ENCODE measurements around the gene RAPGEF3.

The RAPGEF3 gene

DNA sequence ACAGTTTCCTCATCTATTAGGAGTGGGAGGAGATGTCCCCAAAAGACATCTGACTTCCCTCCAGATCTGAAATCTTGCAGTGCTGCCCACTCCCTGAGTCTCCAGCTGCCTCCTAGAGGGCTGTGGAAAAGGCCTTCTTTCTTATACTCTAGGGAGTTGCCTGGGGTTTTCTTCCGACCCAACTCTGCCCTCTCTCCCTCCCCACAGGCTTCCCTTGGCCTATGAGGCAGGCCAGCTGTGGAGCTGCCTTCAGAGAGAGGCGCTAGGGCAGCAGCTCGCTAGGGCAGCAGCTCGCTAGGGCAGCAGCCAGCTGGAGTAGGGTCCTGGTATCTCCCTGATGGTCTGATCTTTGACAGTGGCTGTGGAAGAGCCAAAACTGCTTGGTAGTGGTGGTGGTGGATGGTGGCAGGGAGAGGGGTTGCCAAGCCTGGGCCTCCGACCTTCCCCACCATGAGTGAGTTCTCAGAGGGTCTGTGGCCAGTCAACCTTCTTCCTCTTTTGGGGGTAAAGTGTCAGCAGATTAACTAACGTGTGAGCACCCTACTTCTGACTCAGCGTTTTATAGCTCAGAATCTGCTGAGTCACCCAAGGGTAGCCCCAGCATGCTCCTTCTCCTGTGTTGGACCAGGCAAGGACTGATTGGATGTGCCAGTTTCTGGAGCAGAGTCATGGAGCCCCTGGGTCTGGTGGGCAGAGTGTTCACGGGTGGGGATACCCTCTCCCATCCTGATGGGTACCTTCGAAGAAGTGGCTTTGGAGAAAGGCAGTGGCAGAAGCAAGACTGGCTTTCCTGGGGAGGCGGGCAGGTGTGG lies 16.6 kb upstream of the RAPGEF3 start:
- DNase-seq (ENCODE audit: low read depth) = no peak

DNA sequence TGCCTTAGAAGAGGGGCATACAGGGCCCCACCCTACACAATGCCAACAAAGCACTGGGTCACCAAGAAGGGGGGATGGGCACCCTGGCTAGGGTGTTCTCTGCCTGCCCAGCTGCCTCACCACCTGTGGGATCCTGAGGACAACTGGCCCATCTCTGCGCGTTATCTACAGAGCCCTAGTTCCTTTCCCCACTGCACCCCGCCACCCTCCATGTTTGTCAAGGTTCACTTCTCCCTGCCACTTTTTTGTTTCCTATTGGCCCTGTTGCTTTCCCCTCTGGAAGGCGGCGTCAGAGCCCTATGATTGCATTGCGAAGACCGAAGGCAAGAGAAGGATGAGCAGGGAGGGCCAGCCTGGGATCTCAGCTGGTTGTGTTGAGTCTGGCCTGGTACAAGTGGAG lies 16.0 kb upstream of the RAPGEF3 start:
- no peak for DNase-seq (ENCODE audit: low read depth)

DNA sequence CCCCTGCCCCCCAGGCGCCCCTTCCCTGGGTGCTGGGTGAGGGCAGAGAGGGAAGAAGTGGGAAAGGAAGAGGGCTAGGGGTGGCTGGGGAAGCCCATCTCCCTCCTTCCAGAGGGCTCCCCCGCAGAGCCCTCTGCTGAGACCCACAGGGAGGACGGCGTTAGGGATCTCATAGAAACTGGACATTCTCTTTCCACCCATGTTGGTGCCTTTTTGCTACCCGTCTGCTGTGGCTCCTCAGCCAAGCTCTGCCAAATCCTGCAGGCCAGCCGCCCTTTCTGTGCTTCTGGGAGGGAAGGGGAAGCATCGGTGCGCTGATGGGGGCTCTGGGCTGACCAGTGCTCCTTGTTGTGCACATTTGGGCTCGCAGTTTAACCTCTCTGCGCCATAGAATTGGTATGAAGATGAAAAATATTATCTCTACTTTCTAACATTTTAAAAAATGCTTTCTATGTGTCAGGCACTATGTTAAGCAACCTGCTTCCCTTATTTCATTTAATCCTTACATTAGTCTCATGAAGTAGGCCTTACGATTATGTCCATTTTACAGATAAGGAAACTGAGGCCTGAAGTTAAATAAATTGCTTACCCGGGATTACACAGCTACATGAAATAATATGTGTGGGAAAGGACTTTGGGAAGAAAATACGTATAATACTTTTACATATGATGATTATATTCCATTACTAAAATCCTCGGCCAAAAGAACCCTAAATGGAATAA lies 15.3 kb upstream of the RAPGEF3 start:
- no peak for DNase-seq (ENCODE audit: low read depth)

DNA sequence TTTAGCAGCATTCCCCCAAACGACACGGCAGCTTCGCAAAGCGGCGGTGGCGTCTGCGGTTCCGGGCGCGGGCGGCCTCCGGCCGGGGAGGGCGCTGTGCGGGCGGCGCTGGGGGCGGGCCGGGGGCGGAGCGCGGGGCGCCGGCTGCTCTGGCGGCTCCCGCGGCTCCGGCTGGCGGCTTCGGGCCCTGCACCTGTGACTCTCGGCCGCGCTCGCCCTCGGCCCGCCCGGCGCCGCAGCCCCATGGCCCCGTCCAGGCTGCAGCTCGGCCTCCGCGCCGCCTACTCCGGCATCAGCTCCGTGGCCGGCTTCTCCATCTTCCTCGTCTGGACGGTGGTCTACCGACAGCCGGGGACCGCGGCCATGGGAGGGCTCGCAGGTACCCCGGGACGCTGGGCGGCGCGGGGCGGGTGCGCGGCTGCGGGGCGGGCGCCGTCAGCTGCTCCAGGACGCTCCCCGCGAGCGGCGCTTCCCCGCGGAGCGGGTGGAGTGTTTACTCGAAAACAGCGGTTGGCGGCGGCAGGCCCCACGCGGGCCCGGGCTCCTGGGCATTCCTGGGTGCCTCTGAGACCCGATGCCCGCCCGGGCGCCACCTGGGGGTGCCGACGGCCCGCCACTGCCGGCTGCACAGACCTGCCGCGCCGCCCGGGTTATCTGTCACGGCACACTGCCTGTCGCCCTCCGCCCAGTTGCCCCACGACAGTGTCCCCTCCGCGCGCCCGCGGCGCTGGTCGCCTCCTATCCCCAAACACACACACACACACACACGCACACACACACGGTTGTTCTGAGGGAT lies 14.6 kb upstream of the RAPGEF3 start, which contains the start of gene SLC48A1:
Gene SLC48A1 (plus strand): TSS at position 177 of the 796 bp plus-strand sequence. CDS start 67 bp downstream, at position 244.
- DNase-seq (ENCODE audit: low read depth) = peak; percentile 62

DNA sequence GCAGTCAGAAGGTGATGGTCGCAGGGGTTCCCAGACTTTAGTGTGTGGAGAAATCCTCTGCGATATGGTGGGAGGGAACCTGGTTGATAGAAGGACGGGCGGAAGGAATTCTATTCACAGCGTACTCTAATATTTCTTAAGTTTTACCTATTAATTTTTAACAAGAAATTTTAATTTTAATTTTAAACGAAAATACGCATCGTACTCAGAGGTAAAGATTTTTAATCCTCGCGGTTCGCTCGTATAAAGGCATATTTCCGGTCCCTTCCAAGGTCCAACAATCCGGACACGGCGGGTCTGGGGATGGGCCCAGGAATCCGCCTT lies 14.0 kb upstream of the RAPGEF3 start:
- DNase-seq (ENCODE audit: low read depth) = no peak

DNA sequence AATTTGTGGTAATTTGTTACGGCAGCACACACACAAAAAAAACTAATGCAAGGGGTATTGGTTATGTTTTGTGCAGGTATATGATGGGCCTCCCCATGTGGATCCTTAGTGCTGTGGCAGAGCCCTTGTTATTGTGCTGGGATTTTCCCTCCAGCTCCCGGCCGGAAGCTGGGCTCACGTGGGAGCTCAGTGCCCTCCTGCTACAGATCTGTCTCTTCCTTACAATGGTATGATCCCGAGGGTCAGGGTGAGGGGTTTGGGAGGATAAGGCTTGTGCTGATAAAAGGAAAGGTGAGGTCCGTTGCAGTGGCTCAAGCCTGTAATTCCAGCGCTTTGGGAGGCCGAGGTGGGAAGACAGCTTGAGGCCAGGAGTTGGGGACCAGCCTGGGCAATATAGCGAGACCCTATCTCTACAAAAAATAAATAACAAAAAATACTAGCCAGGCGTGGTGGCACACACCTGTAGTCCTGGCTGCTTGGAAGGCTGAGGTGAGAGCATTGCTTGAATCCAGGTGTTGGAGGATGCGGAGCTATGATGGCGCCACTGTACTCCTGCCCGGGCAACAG lies 13.5 kb upstream of the RAPGEF3 start:
- DNase-seq (ENCODE audit: low read depth) = no peak

DNA sequence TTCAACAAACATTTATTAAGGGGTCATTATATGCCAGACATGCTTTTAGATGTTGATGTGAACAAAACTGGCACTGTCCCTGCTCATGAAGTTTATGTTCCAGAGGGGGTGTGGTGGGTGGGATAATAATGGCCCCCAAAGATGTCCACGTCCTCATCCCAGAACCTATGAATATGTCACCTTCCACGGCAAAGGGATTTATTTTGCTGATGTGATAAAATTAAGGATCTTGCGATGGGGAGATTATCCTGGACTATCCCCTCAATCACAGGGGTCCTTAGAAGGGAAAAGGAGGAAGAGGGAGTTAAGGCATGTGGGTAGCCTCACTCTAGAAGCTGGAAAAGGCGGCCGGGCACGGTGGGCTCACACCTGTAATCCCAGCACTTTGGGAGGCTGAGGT lies 12.6 kb upstream of the RAPGEF3 start:
- DNase-seq (ENCODE audit: low read depth) = no peak

DNA sequence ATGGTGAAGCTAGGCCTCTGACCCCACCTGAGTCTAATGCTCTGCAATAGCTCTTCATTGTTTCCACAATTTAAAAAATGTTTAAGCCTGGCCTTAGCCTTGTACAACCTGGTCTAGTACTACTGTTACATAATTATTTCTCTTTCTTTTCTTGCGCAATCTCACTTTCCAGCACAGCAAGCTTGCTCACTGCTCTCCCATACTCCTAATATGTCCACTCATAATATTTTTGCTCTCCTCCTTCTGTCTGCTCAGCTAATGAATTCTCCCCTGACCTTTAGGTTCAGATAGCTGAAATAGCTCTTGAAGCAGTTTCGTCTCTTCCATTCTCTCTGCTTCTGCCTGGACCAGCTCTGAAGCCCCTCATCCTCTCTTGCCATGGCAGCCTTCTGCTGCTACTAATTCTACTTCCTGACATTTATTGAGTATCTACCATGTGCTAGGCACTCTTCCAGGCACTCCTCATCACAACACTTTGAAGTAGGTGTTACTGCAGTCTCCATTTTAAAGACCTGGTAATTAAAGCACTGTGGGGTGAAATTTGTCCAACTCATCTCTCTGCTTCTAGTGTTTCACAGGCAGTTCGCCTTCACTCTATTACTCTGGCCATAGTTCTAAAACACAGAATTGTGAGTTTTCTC lies 11.5 kb upstream of the RAPGEF3 start:
- no peak for DNase-seq (ENCODE audit: low read depth)

DNA sequence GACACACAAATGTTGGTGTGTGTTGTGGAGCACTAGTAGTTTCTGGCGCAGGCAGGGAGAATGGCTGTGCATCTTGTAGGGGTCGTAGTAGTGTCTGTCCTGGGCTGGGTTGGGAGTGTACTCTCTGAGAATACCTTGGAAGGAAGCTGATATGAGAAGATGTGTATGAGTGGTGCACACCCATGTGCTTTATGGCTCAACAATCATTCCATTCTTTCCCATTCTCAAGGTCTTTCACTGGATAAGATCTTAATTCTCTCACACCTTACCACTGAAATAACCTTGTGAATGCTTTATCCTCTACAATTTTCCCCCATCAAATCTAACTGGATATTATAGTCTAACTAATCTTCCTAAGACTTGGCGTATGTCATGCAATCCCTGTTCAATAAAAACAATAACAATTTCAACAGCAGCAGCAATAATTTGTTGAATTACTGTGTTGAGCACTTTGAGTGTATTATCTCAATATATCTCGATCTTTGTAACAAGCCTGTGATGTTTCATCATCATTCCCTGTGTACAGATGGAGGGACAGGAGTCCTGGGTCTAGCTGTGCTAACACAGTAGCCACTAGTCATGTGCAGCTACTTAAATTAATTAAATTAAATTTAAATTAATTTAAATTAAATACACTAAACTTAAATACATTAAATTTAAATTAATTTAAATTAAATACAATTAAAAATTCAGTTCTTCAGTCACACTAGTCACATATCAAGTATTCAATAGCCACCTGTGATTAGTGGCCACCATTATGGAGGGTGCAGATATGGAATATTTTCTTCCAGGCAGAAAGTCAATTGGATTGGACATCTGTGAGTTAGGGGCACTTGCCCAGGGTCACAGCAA lies 10.8 kb upstream of the RAPGEF3 start:
- DNase-seq (ENCODE audit: low read depth) = no peak

DNA sequence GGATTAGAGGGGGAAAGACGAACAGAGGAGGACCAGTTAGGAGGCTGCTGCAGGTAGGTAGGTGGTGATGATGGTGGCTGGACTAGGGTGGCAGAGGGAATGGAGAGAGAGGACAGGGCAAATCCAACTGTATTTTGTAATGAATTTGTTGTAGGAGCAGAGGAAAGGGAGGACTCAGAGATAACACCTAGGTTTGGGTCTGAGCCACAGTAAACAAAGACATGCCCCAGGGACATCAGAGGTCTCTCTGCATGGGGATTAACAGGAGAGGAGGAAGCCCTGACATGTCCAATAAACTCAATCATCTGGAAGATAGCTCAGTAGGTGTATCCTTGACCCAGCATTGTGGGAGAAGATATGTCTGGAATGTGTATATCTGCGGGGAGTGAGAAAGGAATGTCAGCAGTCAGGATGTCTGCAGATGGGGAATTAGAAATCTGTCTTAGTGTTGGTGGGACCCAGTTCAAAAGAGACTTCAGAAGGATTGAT lies 9.7 kb upstream of the RAPGEF3 start:
- DNase-seq (ENCODE audit: low read depth) = no peak

DNA sequence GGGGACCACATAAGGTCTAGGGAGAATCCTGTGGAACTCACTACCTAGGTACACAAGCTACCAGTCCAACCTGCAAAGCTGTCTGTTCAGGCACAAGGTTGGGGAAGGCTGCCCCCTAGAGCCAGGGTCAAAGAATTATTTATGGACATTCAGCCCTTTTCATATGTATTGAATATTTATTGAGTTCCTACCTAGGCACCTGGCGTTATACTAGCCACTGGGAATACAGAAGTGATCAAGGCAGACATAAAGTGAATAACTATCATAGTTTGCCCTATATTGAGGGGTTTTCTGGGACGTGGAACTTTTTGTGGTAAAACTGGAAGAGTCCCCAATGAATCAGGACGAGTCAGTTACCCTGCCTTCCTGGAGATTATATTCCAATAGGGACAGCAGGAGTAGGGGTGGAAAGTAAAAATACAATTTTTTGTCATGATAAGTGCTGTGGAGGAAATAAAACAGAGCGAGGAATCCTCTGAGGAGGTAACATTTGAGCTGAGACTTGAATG lies 8.6 kb upstream of the RAPGEF3 start:
- DNase-seq (ENCODE audit: low read depth) = peak; percentile 64

DNA sequence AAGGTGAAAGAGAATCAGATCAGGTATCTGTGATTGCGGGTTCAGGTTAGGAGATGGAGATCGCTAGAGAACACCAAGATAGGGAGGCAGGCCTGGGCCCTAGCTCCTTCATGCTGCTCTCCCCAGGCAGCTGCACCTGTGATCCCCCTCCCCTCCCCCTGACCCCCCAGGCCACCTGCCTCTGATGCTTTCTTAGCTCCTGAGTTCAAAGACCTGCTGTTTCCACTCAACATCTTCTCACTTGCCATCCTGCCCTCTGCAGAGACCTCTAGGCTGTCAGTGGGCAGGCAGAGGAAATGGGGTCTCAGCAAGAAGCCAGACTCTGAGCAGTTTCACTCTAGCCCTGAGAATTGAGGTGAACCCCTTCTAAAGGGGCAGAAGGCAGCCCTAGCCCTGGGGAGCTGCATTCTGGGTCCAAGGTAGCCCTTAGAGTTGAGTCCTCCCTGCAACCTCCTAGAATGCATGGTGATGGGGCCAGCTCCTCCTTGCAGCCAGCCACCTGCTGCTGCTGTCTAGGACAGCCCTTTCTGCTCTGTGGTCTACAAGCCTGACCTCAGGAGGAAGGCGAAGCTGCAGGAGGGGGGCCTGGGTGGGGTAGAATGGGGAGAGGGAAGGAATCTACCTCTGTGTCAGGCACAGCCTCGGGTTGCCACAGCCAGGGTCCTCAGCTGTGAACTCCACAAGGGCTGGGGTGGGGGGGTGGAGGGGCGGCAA lies 8.0 kb upstream of the RAPGEF3 start:
- DNase-seq (ENCODE audit: low read depth) = no peak

DNA sequence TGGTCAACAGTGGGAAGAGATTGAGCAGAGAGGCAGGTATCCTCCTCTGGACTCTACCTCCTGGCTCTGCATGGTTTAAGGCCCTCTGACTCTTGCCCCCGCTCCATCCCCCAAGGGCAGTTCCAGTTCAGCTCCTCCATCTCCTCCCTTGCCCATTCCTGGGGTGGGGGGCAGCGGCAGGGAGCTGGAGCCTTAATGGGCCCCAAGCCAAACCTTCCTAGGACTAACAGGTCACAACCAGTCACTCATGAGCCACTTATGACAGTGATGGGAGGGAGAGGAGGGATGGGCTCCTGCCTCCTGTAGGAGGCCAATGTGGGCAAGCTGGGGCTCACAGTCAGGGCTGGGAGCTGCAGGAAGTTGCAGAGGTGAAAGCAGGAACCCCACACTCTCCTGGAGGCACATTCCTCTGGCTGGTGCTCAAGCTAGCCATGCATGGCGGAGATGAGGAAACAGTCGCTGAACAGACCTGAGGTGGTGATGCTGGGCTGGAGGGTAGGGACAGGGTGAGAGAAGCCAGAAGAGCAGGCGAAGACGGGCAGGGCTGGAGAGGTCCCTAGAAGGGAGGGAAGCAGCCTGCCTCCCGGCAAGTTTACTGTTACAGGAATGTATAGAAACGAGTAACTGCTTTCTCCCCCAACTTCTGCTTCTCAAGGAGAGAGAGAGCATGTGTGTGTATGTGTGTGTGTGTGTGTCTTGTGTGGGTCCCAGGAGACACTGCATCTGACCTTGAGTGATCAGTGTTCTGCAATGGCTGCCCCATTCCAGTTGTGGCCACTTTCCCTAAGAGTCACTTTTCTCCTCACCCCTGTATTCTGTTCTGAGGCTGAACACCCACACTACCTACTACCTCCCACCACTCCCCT lies 5.0 kb upstream of the RAPGEF3 start:
- DNase-seq (ENCODE audit: low read depth) = no peak

DNA sequence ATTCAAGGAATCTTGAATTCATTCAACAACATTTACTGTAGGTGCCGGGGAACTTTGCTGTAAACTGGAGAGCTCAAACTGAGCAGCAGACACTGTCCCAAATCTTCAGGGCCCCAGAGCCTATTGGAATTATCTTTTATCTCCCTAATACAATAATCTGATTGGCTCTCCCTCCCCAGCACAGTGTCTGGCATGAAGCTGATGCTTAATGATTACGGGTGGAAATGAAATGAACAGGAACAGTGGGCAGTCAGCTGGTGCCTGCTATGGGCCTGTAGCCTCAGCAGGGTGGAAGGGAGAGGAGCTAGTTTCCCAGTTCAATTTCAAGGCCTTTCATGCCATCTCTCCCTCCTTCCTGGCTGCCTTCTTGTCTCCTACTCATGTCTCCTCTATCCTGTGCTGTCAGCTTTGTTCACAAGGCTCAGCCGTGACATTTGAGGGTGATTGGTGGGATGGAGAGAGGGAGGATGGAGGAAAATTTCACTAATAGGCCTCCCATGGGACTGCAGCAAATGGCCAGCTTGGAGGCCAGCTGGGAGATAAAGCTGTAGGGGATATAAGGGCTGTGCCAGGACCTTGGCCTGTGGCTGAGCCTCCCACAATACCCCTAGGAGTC lies 4.3 kb upstream of the RAPGEF3 start:
- DNase-seq (ENCODE audit: low read depth) = no peak

DNA sequence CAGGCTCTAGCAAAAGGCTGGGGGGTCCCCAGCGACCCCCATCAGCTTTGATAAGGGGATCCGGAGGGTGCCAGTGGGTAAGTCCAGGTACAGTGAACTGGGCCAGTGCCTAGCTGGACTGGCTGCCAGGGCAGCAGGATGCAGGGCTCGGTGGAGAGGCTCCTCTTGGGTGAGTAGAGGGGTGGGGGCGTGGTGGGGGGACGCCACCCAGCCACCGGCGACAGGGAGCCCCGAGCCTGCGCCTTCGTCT lies 171 bp downstream of the RAPGEF3 start:
- no peak for DNase-seq (ENCODE audit: low read depth)

DNA sequence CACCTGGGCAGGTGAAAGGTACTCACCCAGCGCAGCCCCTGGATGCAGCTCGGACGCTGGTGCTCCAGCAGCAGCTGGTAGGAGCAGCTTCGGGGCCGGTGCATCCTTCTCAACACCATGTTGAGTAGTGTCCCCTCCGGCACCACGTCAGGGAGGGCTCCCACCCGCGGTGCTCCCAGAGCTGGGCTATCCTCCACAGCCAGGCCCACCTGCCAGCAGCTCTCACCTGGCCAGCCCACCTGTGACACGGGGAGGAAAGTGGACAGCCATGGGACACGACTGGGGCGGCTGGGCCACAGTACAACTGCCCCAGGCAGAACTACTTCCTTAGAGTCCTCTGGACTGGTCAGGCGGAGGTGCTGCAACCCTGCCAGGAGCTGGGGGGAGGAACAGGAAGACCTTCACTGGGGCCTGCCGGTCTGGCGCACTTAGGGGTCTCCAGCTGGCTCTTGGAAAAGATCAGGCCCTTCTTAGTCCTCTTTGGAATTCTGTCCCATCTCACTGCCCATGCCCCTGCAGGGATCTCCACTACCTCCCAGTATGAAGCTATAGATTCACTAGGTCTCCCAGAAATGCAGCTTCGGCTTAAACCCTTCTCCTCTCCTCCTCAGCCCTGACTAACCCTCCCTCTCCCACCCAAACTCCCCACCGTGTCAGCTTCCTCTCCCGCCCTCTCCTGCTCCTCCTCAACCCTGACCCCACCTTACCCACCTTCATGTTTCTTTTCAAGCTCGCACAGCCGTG lies 668 bp downstream of the RAPGEF3 start:
- no peak for DNase-seq (ENCODE audit: low read depth)

DNA sequence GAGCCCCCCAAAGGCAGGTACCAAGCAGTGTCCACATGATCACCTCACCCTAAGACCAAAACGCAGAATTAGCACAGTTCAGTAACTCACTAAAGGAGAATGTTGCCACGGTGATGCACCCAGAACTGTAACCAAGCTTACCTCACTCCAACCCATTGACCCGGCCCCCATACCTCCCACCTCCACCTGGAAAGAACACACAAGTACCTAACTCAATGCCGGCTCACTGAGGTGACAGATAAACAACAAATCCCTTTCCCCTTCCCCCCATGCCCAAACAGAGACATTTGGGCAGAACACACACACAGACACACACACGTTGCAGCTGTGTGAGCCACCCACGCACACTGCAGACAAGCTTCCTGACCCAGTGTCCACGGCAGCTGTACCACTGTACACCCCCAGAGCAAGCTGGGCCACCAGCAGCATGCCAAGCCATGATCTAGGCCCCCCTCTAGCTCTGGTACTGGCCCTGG lies 1.3 kb downstream of the RAPGEF3 start:
- no peak for DNase-seq (ENCODE audit: low read depth)

All from activated T-helper 9 cell treated with anti-CD3 and anti-CD28 coated beads, Interleukin-2, amount 50 U/mL, for 16 hours (primary cell).